SK-N-SH (cell line): Measurements from ENCODE around the gene ANO3. TPM values are rescaled to one million over a fixed set of nuclear protein-coding genes. Genes with fewer than 3 reads are reported as not detected.

Experiments used
- CTCF ChIA-PET: fragments of 300-600, 350-600 bp; formaldehyde crosslinking; extraction: SDS; loops from one replicate; lab custom pipeline; 2021; lab: Yijun Ruan, JAX
- POLR2A ChIA-PET: fragments of 350-600 bp; sonication (Branson Sonifier 250); formaldehyde crosslinking; extraction: SDS; loops from one replicate; lab custom pipeline; 2020; ENCODE audit warnings: antibody characterized with exemption, inconsistent platforms; lab: Yijun Ruan, JAX
- DNase-seq: peaks from one replicate; pipeline ENCODE4 v3.0.0; 2012
- H2AFZ ChIP-seq: fragments of 200-600 bp; sonication (generic); 2 replicates; pipeline ENCODE4 v1.8.1; 2016; ENCODE audit warnings: antibody characterized with exemption, mild to moderate bottlenecking, low read depth
- H3F3A ChIP-seq: fragments of 200-600 bp; sonication (generic); replicated peaks from 2 replicates; pipeline ENCODE3; 2016; ENCODE audit warnings: antibody characterized with exemption, mild to moderate bottlenecking; ENCODE audit not compliant: insufficient read depth
- H3K27ac ChIP-seq, 2 experiments: fragments of 200-500 bp in 1 of 2; fragments of 200-600 bp in 1 of 2; sonication (Bioruptor generic) in 1 of 2; sonication (generic), shearing (Covaris generic) in 1 of 2; 2 replicates each; pipeline versions ENCODE4 v1.5.1 to v1.6.1; 2014 to 2016; ENCODE audit warnings: low read depth in 2 of 2, inconsistent platforms in 1 of 2, low read length in 1 of 2, mild to moderate bottlenecking in 1 of 2, mixed read lengths in 1 of 2
- H3K27me3 ChIP-seq: fragments of 200-600 bp; sonication (generic), shearing (Covaris generic); 2 replicates; pipeline ENCODE4 v1.6.1; 2016; ENCODE audit warnings: mixed run types; ENCODE audit not compliant: insufficient read depth
- H3K36me3 ChIP-seq, 2 experiments: fragments of 200-500 bp in 1 of 2; fragments of 200-600 bp in 1 of 2; sonication (Bioruptor generic) in 1 of 2; sonication (generic) in 1 of 2; replicated peaks in 1 of 2; 2 replicates each; pipeline versions ENCODE3 to v1.5.1; 2014 to 2016; ENCODE audit warnings: low read length in 1 of 2, mild to moderate bottlenecking in 1 of 2; ENCODE audit not compliant: insufficient read depth in 2 of 2, control insufficient read depth in 1 of 2
- H3K4me1 ChIP-seq, 2 experiments: fragments of 200-500 bp in 1 of 2; fragments of 200-600 bp in 1 of 2; sonication (Bioruptor generic) in 1 of 2; sonication (generic), shearing (Covaris generic) in 1 of 2; 2 replicates each; pipeline versions ENCODE4 v1.5.1 to v1.6.1; 2014 to 2016; ENCODE audit warnings: low read depth in 1 of 2, low read length in 1 of 2, mixed run types in 1 of 2; ENCODE audit not compliant: insufficient read depth in 2 of 2, control insufficient read depth in 1 of 2
- H3K4me2 ChIP-seq: fragments of 200-600 bp; sonication (generic), shearing (Covaris generic); 2 replicates; pipeline ENCODE4 v1.6.1; 2017; ENCODE audit warnings: mixed run types
- H3K4me3 ChIP-seq, 2 experiments: fragments of 200-500 bp in 1 of 2; fragments of 200-600 bp in 1 of 2; sonication (Bioruptor generic) in 1 of 2; sonication (generic), shearing (Covaris generic) in 1 of 2; 2 replicates each; pipeline versions ENCODE4 v1.5.1 to v1.8.1; 2014 to 2016; ENCODE audit warnings: low read depth in 2 of 2, inconsistent platforms in 1 of 2, low read length in 1 of 2, mild to moderate bottlenecking in 1 of 2, mixed read lengths in 1 of 2, moderate library complexity in 1 of 2
- H3K79me2 ChIP-seq: fragments of 200-600 bp; sonication (generic); 2 replicates; pipeline ENCODE4 v1.8.1; 2017; ENCODE audit warnings: mild to moderate bottlenecking; ENCODE audit not compliant: insufficient read depth
- H3K9ac ChIP-seq: fragments of 200-600 bp; sonication (generic); 2 replicates; pipeline ENCODE4 v1.6.1; 2017; ENCODE audit warnings: mixed run types
- H3K9me2 ChIP-seq: fragments of 200-600 bp; sonication (generic); 2 replicates; pipeline ENCODE4 v1.6.1; 2017; ENCODE audit warnings: mixed run types
- H3K9me3 ChIP-seq: fragments of 200-600 bp; sonication (generic); 2 replicates; pipeline ENCODE4 v1.6.1; 2017; ENCODE audit warnings: mixed run types, mild to moderate bottlenecking, moderate library complexity
- H4K20me1 ChIP-seq: fragments of 200-600 bp; sonication (generic); 2 replicates; pipeline ENCODE4 v1.6.1; 2017; ENCODE audit warnings: mild to moderate bottlenecking, mixed run types; ENCODE audit not compliant: insufficient read depth
- CHD2 ChIP-seq: fragments of 150-350 bp; IDR thresholded peaks from 2 replicates; pipeline ENCODE4 v1.6.1; 2018; ENCODE audit warnings: low read length; ENCODE audit not compliant: partially characterized antibody
- EP300 ChIP-seq, 2 experiments: IDR thresholded peaks; 2 replicates each; pipeline versions ENCODE4 v1.4.0 to v1.6.1; 2012; ENCODE audit warnings: borderline replicate concordance in 1 of 2, low read depth in 1 of 2, low read length in 1 of 2
- FOXJ3 ChIP-seq: sonication (generic); formaldehyde crosslinking; IDR thresholded peaks from 2 replicates; pipeline ENCODE4 v1.5.1; 2020; ENCODE audit warnings: mild to moderate bottlenecking, missing genetic modification reagents
- RXRA ChIP-seq: IDR thresholded peaks from 2 replicates; pipeline ENCODE4 v1.4.0; 2012; ENCODE audit warnings: low read depth, mild to moderate bottlenecking, borderline replicate concordance
- SIN3A ChIP-seq: IDR thresholded peaks from 2 replicates; pipeline ENCODE4 v1.6.1; 2012; ENCODE audit warnings: low read depth, mild to moderate bottlenecking, low read length, moderate library complexity, borderline replicate concordance
- TCF12 ChIP-seq: IDR thresholded peaks from 2 replicates; pipeline ENCODE4 v1.4.0; 2012
- TEAD4 ChIP-seq: IDR thresholded peaks from 2 replicates; pipeline ENCODE4 v1.4.0; 2012; ENCODE audit warnings: mild to moderate bottlenecking, borderline replicate concordance; ENCODE audit not compliant: insufficient read depth
- WGBS: methylation state at CpG from one replicate; pipeline ENCODE4 v1.1.6; 2017; ENCODE audit warnings: low lambda C conversion rate; 5-methylcytosine and 5-hydroxymethylcytosine counted together
- polyA plus RNA-seq, 3 experiments: library from polyadenylated mRNA; depleted of rRNA; stranded (reverse); fragments of >200 nt; gene quantifications; 2 replicates each; pipeline ENCODE4 v1.2.3, GENCODE V29; 2012
- TF ChIP-seq, protein P1 (sequence below): IDR thresholded peaks from 2 replicates; pipeline ENCODE4; 2012
- TF ChIP-seq, protein P2 (sequence below): fragments of 200-600 bp; sonication (generic); IDR thresholded peaks from 2 replicates; pipeline ENCODE4 v1.6.1; 2017; ENCODE audit warnings: antibody characterized with exemption, mild to moderate bottlenecking, moderate library complexity

ANO3 gene
- polyA plus RNA-seq, 1 of the 3 experiments (the other 2 are of a cell fraction) = 0.13 TPM

- Histone ChIP-seq H3K9me2 (no peaks in the 10 kb centered on the region), H3K36me3 (no peaks in the 10 kb centered on the region)
- no peak for TF ChIP-seq RXRA
Measured at GRCh38 chr11:26322335-26323067, 9.4 kb upstream of the ANO3 start.

DNA sequence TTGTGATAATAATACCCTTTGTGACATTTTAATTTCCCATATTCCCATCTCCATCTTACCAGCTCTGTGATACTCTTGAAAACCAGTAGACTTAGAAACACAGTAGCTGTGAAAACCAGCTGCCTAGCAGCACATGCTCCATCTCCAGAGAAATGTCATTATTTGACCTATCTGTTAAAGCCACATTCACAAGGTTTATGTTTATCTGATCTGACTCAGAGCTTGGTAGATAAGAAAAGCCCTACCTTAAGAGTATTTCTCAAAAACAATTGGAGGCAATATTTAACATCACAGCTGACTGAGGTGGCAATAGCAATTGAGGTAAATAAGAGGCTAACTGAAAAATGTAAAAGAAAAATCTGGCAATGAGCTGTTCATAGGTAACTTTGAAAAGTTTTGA is 8.1 kb upstream of the ANO3 start:
- Histone ChIP-seq H4K20me1 (no peaks in the 10 kb centered on the region), H3K4me1 (no peaks in the 10 kb centered on the region), H3K27me3 (no peaks in the 10 kb centered on the region), H3K4me2 (no peak overlapping the region), H3K9me2 (no peaks in the 10 kb centered on the region), H3K27ac (no peak overlapping the region), H3F3A (peaks cover 8% of the 10 kb centered on the region), H3K9ac (no peak overlapping the region), H3K9me3 (no peaks in the 10 kb centered on the region), H3K79me2 (no peaks in the 10 kb centered on the region), H3K4me3 (no peak overlapping the region), H3K36me3 (no peaks in the 10 kb centered on the region), H2AFZ (no peak overlapping the region)
- ChIA-PET POLR2A (no interaction called here), CTCF (interaction anchor here (1.1 to 2.3 kb wide), 3 partner anchors 27 to 326 kb away, joined by 3 to 8 read pairs (median 6); no protein-coding TSS in a partner anchor)
- TF ChIP-seq FOXJ3 (CRISPR knock-in tag) = no peak
- TF ChIP-seq TEAD4 = no peak
- no peak for TF ChIP-seq CHD2
- no peak for TF ChIP-seq EP300 (IDR thresholded peaks at IDR 0.05; ENCODE audit: borderline replicate concordance in 1 of 2, low read depth in 1 of 2, low read length in 1 of 2)
- TF ChIP-seq, protein P1, sequence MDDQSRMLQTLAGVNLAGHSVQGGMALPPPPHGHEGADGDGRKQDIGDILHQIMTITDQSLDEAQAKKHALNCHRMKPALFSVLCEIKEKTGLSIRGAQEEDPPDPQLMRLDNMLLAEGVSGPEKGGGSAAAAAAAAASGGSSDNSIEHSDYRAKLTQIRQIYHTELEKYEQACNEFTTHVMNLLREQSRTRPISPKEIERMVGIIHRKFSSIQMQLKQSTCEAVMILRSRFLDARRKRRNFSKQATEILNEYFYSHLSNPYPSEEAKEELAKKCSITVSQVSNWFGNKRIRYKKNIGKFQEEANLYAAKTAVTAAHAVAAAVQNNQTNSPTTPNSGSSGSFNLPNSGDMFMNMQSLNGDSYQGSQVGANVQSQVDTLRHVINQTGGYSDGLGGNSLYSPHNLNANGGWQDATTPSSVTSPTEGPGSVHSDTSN = no peak
- TF ChIP-seq, protein P2, sequence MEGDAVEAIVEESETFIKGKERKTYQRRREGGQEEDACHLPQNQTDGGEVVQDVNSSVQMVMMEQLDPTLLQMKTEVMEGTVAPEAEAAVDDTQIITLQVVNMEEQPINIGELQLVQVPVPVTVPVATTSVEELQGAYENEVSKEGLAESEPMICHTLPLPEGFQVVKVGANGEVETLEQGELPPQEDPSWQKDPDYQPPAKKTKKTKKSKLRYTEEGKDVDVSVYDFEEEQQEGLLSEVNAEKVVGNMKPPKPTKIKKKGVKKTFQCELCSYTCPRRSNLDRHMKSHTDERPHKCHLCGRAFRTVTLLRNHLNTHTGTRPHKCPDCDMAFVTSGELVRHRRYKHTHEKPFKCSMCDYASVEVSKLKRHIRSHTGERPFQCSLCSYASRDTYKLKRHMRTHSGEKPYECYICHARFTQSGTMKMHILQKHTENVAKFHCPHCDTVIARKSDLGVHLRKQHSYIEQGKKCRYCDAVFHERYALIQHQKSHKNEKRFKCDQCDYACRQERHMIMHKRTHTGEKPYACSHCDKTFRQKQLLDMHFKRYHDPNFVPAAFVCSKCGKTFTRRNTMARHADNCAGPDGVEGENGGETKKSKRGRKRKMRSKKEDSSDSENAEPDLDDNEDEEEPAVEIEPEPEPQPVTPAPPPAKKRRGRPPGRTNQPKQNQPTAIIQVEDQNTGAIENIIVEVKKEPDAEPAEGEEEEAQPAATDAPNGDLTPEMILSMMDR = no peak
- TF ChIP-seq TCF12 = no peak
- no peak for TF ChIP-seq SIN3A
- DNase-seq = no peak

More at GRCh38 chr11:26322335-26323067, 9.4 kb upstream of the ANO3 start:
- Histone ChIP-seq H3K4me1 (no peaks in the 10 kb centered on the region), H3K27me3 (no peaks in the 10 kb centered on the region), H3K9ac (no peak overlapping the region), H3F3A (peaks cover 8% of the 10 kb centered on the region), H3K79me2 (no peaks in the 10 kb centered on the region), H3K4me2 (no peak overlapping the region), H3K27ac (no peak overlapping the region), H3K4me3 (no peak overlapping the region), H3K9me3 (no peaks in the 10 kb centered on the region), H2AFZ (no peak overlapping the region), H4K20me1 (no peaks in the 10 kb centered on the region)
- WGBS = 65% methylated on average over 1 of the region's 1 CpG
- ChIA-PET CTCF (interaction anchor here (1.1 to 2.6 kb wide), 3 partner anchors 8 to 431 kb away, joined by 3 to 10 read pairs (median 3); partner anchors contain the start of gene ANO3), POLR2A (no interaction called here)
- DNase-seq = no peak
